Tibial nerve (tissue), 4 donors: ENCODE data around the gene PDE8B.

Source experiments
- CTCF ChIP-seq, 5 experiments: fragments of 200-600 bp in 3 of 5; fragments of 450-650 bp in 2 of 5; sonication (generic) in 3 of 5; IDR thresholded peaks; one replicate each; pipeline ENCODE4 v1.5.1; 2016 to 2019; ENCODE audit warnings: antibody characterized with exemption in 5 of 5, mild to moderate bottlenecking in 3 of 5, moderate library complexity in 2 of 5
- EP300 ChIP-seq, 2 donors: sonication (generic); formaldehyde crosslinking; IDR thresholded peaks; one replicate each; pipeline ENCODE4 v1.6.1; 2017; ENCODE audit warnings: antibody characterized with exemption in 2 of 2, mild to moderate bottlenecking in 1 of 2

- TF ChIP-seq EP300 (IDR thresholded peaks at IDR 0.05) (no peak), CTCF (IDR thresholded peaks at IDR 0.05) (no peak)
Measured at GRCh38 chr5:77356740-77357139, 146.3 kb downstream of the PDE8B start.
